ENCODE results near the gene MUC3A.

The MUC3A gene

DNA sequence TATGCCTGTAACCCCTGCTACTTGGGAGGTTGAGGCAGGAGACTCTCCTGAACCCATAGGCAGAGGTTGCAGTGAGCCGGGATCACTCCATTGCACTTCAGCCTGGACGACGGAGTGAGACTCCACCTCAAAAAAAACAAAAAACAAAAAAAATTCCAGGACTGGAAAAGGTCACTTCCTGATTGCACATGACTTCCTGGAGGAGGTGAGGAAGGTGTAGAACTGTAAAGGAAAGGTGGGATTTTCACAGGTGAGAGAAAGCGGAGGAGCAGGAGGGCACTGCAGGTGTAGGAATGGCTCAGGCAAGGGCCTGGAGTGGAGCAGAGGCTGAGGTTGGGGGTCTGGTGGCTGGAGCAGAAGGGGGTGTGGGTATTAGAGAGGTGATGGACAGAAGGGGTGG is 3.2 kb upstream of the MUC3A start:
- no peak for DNase-seq (ENCODE audit: low read depth)

- DNase-seq (ENCODE audit: low read depth): no peak
These were observed 2.5 kb upstream of the MUC3A start for GRCh38 chr7:100946766-100947365.

DNA sequence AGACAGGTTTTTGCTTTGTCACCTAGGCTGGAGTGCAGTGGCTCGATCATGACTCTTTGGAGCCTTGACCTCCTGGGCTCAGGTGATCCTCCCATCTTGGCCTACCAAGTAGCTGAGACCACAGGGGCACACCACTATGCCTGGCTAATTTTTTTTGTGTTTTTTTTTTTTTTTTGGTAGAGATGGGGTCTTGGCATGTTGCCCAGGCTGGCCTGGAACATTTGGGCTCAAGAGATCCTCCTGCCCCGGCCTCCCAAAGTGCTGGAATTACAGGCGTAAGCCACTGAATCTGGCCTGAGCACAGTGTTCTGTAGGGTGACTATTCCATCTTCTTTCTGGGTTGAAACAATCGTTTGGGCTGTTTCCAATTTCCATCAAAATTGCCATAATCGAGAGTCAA is 1.5 kb upstream of the MUC3A start:
- DNase-seq (ENCODE audit: low read depth): no peak

DNA sequence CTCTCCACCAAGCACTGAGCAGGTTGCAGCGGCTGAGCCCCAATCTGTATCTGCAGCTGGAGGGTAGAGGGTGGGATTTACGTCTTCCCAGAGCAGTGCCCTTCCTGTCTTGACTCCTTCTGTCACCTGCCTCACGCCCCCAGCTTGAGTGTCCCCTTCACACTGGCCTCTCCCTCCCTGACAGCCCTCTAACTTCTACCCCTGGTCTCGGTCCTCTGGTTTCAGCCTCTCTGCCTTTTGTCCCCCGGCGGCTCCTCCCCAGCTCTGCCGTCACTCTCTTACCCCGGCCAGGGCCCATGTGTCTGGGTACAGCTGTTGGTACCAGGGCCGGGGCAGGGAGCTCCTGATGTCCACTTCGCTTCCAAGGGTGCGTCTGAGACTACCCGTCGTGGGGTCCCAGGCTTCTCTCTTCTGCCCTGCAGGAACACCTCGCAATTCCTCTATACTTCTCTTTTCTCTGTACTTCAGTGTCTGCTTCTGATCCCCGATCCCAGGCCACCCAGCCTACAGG is 654 bp downstream of the MUC3A start:
- no peak for DNase-seq (ENCODE audit: low read depth)

DNA sequence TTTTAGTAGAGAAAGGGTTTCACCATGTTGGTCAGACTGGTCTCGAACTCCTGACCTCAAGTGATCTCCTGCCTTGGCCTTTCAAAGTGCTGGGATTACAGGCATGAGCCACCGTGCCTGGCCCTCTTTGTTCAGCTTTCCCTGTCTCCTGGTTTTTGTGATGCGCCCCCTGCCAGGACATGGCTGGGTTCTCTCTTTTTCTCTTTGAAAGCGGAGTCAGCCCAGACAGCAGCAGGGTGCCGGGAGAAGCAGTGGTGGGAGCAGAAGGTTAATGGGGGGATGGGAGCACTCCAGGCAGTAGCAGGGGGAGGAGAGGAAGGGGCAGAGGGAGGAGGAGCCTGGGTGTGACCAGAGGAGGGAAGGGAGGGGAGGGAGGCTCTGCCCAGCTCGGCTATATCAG is 1.8 kb downstream of the MUC3A start:
- no peak for DNase-seq (ENCODE audit: low read depth)

- DNase-seq (ENCODE audit: low read depth): no peak
These were observed 2.7 kb downstream of the MUC3A start for GRCh38 chr7:100951888-100952560.

DNA sequence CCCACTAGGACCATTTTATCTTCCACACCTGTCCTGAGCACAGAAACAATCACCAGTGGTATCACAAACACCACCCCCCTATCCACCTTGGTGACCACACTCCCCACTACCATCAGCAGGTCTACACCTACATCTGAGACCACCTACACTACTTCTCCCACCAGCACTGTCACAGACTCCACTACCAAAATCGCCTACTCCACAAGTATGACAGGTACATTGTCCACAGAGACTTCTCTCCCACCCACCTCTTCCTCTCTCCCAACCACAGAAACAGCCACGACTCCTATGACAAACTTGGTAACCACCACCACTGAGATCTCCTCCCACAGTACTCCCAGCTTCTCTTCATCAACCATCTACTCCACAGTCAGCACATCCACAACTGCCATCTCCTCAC is 3.3 kb downstream of the MUC3A start:
- no peak for DNase-seq (ENCODE audit: low read depth)

- no peak for DNase-seq (ENCODE audit: low read depth)
These were observed 8.6 kb downstream of the MUC3A start for GRCh38 chr7:100957832-100958421.

- no peak for DNase-seq (ENCODE audit: low read depth)
These were observed 10.6 kb downstream of the MUC3A start for GRCh38 chr7:100959894-100960293.

- DNase-seq (ENCODE audit: low read depth): no peak
These were observed 13.2 kb downstream of the MUC3A start for GRCh38 chr7:100962537-100962936.

DNA sequence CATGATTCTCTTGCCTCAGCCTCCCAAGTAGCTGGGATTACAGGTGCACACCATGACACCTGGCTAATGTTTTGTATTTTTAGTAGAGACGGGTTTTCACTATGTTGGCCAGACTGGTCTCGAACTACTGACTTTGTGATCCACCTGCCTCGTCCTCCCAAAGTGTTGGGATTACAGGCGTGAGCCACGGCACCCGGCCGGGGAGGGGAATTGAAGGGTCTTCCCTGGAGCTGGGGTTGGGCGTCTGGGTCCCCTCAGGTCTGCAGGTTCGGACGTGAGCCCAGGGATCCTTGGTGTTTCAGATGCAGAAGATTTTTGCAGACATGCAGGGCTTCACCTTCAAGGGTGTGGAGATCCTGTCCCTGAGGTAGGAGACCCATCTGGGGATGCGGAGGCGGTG is 14.1 kb downstream of the MUC3A start:
- no peak for DNase-seq (ENCODE audit: low read depth)

GRCh38 chr7:100963874-100964273 is 14.5 kb downstream of the MUC3A start:
- no peak for DNase-seq (ENCODE audit: low read depth)

GRCh38 chr7:100964630-100965029 is 15.3 kb downstream of the MUC3A start:
- no peak for DNase-seq (ENCODE audit: low read depth)

GRCh38 chr7:100965045-100965722 is 15.8 kb downstream of the MUC3A start:
- no peak for DNase-seq (ENCODE audit: low read depth)

GRCh38 chr7:100965723-100966541 is 16.6 kb downstream of the MUC3A start:
- DNase-seq (ENCODE audit: low read depth): peak; percentile 59

- DNase-seq (ENCODE audit: low read depth): no peak
These were observed 17.4 kb downstream of the MUC3A start for GRCh38 chr7:100966542-100967291.

DNA sequence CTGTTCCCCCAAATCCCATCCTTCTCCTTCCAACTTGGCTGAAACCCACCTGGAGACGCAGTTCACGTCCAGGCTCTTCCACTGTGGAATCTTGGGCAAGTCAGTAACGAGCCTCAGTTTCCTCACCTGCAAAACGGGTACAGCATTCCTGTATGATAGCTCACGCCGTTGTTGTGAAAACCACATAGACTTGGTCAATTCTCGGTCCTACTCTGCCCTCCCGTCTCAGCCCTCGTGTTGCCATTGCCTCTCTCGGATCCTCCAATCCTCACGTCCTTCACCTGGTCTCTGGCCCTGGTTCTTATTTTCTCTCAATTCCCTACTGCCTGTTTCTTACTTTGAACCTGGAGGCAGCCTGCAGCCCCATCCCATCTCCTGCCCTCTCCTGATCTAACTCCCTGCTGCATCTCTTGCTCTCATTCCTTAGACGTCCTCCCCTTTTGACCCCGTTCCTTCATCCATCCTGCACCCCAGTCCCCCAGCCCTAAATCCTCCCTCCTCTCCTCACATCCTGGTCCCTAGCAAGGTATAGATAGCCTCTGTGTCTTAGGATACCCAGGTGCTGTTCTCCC is 18.0 kb downstream of the MUC3A start:
- no peak for DNase-seq (ENCODE audit: low read depth)

GRCh38 chr7:100968031-100968430 is 18.7 kb downstream of the MUC3A start:
- DNase-seq (ENCODE audit: low read depth): no peak

DNA sequence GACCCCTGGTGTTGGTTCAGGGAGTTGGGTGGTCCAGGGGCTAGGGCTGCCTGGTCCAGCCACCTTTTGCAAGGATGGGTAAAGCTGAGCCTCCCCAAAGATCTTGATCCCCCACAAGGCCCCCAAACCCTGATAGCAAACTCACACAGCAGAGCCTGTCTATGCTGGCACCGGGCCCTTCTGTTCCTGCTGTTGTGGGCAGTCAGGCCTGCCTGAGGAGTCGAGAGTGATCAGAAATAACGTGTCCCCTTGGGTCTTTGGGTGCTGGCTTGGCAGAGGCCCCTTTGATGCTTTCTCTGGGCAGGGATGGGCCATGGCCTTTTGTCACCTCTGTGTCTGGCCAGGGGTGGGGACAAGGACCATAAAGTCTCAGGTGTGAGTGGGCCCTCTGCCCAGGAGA is 19.3 kb downstream of the MUC3A start:
- DNase-seq (ENCODE audit: low read depth): no peak

DNA sequence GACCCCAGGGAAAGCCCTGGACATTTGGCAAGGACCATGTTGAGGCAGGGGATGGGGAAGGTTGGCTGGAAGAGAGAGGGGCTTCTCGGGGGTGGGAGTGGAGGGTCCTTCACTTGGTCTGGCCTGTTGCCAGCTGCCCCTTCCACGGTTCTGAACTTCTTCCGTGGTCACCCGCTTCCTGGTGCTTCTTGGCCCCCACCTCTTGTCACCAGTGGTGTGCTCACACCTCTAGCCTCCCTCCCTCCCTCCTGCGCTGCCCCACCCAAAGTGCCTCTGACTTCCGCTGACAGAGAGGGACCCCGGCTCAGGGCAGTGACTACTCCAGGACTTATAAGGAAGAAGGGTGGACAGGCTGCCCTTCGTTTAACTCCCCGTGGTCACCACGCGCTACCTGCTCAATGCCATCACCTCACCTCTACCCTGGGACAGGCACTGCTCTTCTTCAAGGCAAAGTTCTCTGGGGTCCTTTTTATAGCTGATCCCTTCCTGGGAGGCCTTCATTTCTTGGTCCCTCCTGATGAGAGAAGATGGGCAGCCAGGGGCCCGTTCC is 19.8 kb downstream of the MUC3A start, which contains the start of gene MUC12:
TSS of gene MUC12 (plus strand) at position 500 of the 550 bp plus-strand sequence. CDS start 58 bp downstream, outside the sequence.
- DNase-seq (ENCODE audit: low read depth): no peak
